OCI-LY7 (cell line): Measurements from ENCODE around the gene RPS15A. TPM values are rescaled to one million over a fixed set of nuclear protein-coding genes. Genes with fewer than 3 reads are reported as not detected.

ENCODE experiments used
- BruUV-seq: library from RNA; stranded (reverse); fragments of 400-500 nt; replicated peaks from 2 replicates; lab custom pipeline; 2021; lab: Mats Ljungman, UMichigan
- CTCF ChIA-PET: fragments of 300-600 bp; sonication (Branson Sonifier 250); formaldehyde crosslinking; loops from one replicate; lab custom pipeline; 2022; ENCODE audit warnings: antibody characterized with exemption; ENCODE audit not compliant: unreplicated experiment; lab: Charles Lee
- POLR2A ChIA-PET: fragments of 300-600 bp; sonication (Branson Sonifier 250); formaldehyde crosslinking; loops from one replicate; lab custom pipeline; 2022; ENCODE audit warnings: antibody characterized with exemption; lab: Charles Lee
- DNase-seq: peaks from one replicate; pipeline ENCODE4 v3.0.0-alpha.2; 2015; ENCODE audit warnings: low spot score
- H2AFZ ChIP-seq: fragments of 200-600 bp; sonication (generic), shearing (Covaris generic); 2 replicates; pipeline ENCODE4 v1.6.1; 2014; ENCODE audit warnings: mild to moderate bottlenecking, antibody characterized with exemption, low read length, moderate library complexity
- H3K27ac ChIP-seq: fragments of 200-600 bp; sonication (generic); 2 replicates; pipeline ENCODE4 v1.5.1; 2014; ENCODE audit warnings: mixed run types, low read depth, mild to moderate bottlenecking, moderate library complexity, low read length, inconsistent platforms; ENCODE audit not compliant: poor library complexity, severe bottlenecking
- H3K36me3 ChIP-seq: fragments of 200-600 bp; sonication (generic); 2 replicates; pipeline ENCODE4 v1.6.1; 2014; ENCODE audit warnings: mild to moderate bottlenecking, antibody characterized with exemption, low read length, moderate library complexity, mixed read lengths; ENCODE audit not compliant: insufficient read depth
- H3K4me1 ChIP-seq: fragments of 200-600 bp; sonication (generic); 2 replicates; pipeline ENCODE4 v1.5.1; 2014; ENCODE audit warnings: mild to moderate bottlenecking, low read length; ENCODE audit not compliant: insufficient read depth, poor library complexity, severe bottlenecking
- H3K4me2 ChIP-seq: fragments of 200-600 bp; sonication (generic); 2 replicates; pipeline ENCODE4 v1.6.1; 2014; ENCODE audit warnings: mild to moderate bottlenecking, low read length
- H3K4me3 ChIP-seq: fragments of 200-600 bp; sonication (generic); 2 replicates; pipeline ENCODE4 v1.5.1; 2014; ENCODE audit warnings: mild to moderate bottlenecking, low read depth, low read length; ENCODE audit not compliant: poor library complexity, severe bottlenecking
- H3K79me2 ChIP-seq: fragments of 200-600 bp; sonication (generic); 2 replicates; pipeline ENCODE4 v1.6.1; 2016; ENCODE audit warnings: low read depth, mild to moderate bottlenecking, low read length, moderate library complexity, mixed read lengths; ENCODE audit not compliant: insufficient read depth
- H3K9me2 ChIP-seq: fragments of 200-600 bp; sonication (generic); 2 replicates; pipeline ENCODE4 v1.6.1; 2016; ENCODE audit warnings: mild to moderate bottlenecking, low read length, mixed read lengths; ENCODE audit not compliant: insufficient read depth
- H3K9me3 ChIP-seq: fragments of 200-600 bp; sonication (generic); 2 replicates; pipeline ENCODE4 v1.6.1; 2014; ENCODE audit warnings: mild to moderate bottlenecking, mixed run types, low read length, mixed read lengths
- H4K20me1 ChIP-seq: fragments of 200-600 bp; sonication (generic); 2 replicates; pipeline ENCODE4 v1.6.1; 2014; ENCODE audit warnings: mild to moderate bottlenecking, antibody characterized with exemption, low read length, moderate library complexity, mixed read lengths; ENCODE audit not compliant: insufficient read depth
- EZH2phosphoT487 ChIP-seq: fragments of 200-600 bp; sonication (generic); IDR thresholded peaks from 2 replicates; pipeline ENCODE4 v1.6.1; 2018; ENCODE audit warnings: low read depth, borderline replicate concordance, mild to moderate bottlenecking, mixed run types, antibody characterized with exemption, low read length, moderate library complexity, mixed read lengths
- intact Hi-C: fragments of 100-400 bp; cut with micrococcal nuclease; formaldehyde crosslinking; loops from one replicate; pipeline ENCODE4 v1.10.0; 2022; ENCODE audit not compliant: unreplicated experiment
- total RNA-seq, 2 experiments: library from RNA; depleted of rRNA in 1 of 2; stranded (reverse); fragments of >200 nt in 1 of 2; shearing (Covaris generic) in 1 of 2; gene quantifications; 2 replicates each; pipeline ENCODE4 v1.2.3, GENCODE V29; 2014 to 2022
- TF ChIP-seq, protein P1 (sequence below): fragments of 200-600 bp; sonication (generic); conservative IDR thresholded peaks from 2 replicates; pipeline ENCODE4 v1.5.1; 2014; ENCODE audit warnings: mild to moderate bottlenecking, antibody characterized with exemption, low read length, moderate library complexity, mixed read lengths

RPS15A gene
- total RNA-seq, 2 experiments from 2014 or later, result 1,902 to 2,645 TPM

DNA sequence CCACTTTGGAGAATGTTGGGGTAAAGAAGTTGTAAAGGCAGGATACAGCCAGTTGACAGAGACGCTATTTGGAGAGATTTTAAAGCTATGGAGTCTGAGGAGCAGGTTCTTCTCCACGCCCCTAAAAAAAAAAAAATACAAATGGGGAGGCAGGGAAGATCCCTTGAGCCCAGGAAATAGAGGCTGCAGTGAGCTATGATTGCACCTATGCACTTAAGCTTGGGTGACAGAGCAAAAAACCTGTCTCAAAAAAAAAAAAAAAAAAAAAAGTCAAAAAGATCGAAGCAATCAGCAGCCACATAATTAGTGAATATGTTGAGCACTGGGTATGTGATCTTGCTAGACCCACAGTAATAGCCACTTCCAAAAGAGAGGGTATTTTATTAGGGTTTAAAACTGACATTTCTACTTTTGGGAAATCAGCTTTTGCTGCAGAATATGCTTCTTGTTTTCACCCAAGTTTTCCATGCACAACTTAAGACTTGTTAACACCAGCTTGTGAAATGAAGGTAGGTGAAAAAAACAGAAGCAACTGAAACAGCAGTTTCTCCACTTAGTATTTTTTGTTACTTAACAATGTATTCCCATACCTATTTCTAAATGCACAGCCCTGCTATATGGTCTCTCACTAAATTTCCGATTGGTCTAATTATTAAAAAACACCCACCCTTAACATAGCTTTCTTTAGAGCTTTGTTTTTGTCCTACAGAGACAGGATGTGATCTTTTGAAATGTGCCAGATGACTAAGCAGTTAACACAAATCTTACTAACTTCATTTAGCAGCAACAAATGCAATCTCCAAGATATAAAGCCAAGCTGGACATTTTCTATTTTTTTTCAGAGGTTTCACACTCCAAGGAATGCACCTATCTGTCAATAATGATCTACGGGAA lies 13.7 kb upstream of the RPS15A start:
- Histone ChIP-seq H4K20me1 (peaks cover 18% of the 10 kb centered on the region), H3K9me3 (no peaks in the 10 kb centered on the region), H3K4me1 (peaks cover 55% of the 10 kb centered on the region), H3K4me3 (peak overlapping the region; percentile 43), H2AFZ (no peak overlapping the region), H3K9me2 (no peaks in the 10 kb centered on the region), H3K36me3 (peaks cover 74% of the 10 kb centered on the region), H3K79me2 (peaks cover 61% of the 10 kb centered on the region), H3K4me2 (peak overlapping the region; percentile 52), H3K27ac (peak overlapping the region; percentile 89)
- peak; percentile 35 for DNase-seq
- CTCF ChIA-PET, result interaction anchor here (0.6 kb wide), 1 partner anchor 1141 kb away, joined by 3 read pairs; no protein-coding TSS in a partner anchor
- POLR2A ChIA-PET, result interaction anchor here (0.6 to 6.8 kb wide), 6 partner anchors 13 to 277 kb away, joined by 3 to 64 read pairs (median 4); partner anchors contain the start of gene RPS15A
- BruUV-seq, result no TSS peak
- intact Hi-C loops, result no loop called here
- TF ChIP-seq EZH2phosphoT487, result no peak
- TF ChIP-seq, protein P1, sequence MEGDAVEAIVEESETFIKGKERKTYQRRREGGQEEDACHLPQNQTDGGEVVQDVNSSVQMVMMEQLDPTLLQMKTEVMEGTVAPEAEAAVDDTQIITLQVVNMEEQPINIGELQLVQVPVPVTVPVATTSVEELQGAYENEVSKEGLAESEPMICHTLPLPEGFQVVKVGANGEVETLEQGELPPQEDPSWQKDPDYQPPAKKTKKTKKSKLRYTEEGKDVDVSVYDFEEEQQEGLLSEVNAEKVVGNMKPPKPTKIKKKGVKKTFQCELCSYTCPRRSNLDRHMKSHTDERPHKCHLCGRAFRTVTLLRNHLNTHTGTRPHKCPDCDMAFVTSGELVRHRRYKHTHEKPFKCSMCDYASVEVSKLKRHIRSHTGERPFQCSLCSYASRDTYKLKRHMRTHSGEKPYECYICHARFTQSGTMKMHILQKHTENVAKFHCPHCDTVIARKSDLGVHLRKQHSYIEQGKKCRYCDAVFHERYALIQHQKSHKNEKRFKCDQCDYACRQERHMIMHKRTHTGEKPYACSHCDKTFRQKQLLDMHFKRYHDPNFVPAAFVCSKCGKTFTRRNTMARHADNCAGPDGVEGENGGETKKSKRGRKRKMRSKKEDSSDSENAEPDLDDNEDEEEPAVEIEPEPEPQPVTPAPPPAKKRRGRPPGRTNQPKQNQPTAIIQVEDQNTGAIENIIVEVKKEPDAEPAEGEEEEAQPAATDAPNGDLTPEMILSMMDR, result no peak

GRCh38 chr16:18802767-18803343 lies 12.7 kb upstream of the RPS15A start:
- ChIA-PET CTCF (interaction anchor here (0.6 kb wide), 1 partner anchor 1140 kb away, joined by 3 read pairs; no protein-coding TSS in a partner anchor), POLR2A (interaction anchor here (0.6 to 6.8 kb wide), 3 partner anchors 12 to 96 kb away, joined by 3 to 64 read pairs (median 5); partner anchors contain the start of gene RPS15A)
- TF ChIP-seq EZH2phosphoT487, result no peak
- TF ChIP-seq, protein P1, result no peak
- intact Hi-C loops, result no loop called here
- H3K36me3 ChIP-seq, result peaks cover 74% of the 10 kb centered on the region
- peaks cover 71% of the 10 kb centered on the region for H3K79me2 ChIP-seq
- H3K9me2 ChIP-seq, result no peaks in the 10 kb centered on the region
- H3K4me1 ChIP-seq, result peaks cover 64% of the 10 kb centered on the region
- no peak for DNase-seq
- H3K27ac ChIP-seq, result peak overlapping the region; percentile 89
- no TSS peak for BruUV-seq
- H2AFZ ChIP-seq, result no peak overlapping the region
- H4K20me1 ChIP-seq, result peaks cover 28% of the 10 kb centered on the region
- H3K4me3 ChIP-seq, result no peak overlapping the region
- no peaks in the 10 kb centered on the region for H3K9me3 ChIP-seq
- H3K4me2 ChIP-seq, result peak overlapping the region; percentile 74; the same call in 1 of the 2 replicates
